Activated naive CD4-positive, alpha-beta T cell treated with Interleukin-2 at 50 U/mL for 16 hours (primary cell): ENCODE measurements around the gene F3.

Experiments
- DNase-seq: peaks from one replicate; pipeline ENCODE4 v3.0.0-alpha.2; 2020

F3 gene

DNA sequence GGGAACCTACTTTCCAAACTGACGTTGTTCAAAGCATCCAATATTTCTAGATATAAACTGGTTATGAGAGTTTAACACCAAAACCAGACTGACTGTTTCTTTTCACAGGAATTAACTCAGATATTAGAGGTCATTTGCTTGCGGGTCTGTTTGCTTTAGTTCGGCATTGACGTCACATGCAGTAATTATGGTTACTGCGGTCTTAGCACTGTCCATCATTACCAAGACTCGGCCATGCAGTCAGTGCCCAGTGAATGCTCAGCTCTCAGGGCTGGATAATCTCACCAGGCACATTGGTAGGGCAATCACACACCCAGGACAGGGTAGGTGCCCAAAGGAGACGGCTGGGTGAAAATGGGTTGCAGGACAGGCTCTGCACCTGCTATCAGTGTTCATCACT, 9.9 kb upstream of the F3 start:
- no peak for DNase-seq

DNA sequence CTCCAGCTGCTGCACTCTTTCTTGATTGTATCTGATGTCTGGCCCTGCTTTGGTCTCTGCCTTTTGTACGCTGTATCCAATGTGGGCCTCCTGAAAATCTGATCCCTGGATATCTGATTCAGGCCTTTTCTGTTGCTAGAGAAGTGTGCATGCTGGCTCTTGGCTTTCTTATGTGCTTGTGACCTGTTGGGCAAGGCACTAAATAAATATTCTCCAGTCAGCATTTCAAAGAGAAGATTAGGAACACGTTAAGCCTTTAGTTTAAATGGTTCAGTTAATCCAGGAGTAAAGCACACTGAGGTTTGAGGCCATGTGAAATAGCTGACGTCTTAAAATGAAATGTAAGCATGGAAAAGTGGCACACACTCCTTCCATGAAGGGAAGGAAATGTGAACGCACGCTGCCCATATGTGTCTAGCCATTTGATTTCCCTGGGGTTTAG, 9.3 kb upstream of the F3 start:
- DNase-seq, result no peak

DNA sequence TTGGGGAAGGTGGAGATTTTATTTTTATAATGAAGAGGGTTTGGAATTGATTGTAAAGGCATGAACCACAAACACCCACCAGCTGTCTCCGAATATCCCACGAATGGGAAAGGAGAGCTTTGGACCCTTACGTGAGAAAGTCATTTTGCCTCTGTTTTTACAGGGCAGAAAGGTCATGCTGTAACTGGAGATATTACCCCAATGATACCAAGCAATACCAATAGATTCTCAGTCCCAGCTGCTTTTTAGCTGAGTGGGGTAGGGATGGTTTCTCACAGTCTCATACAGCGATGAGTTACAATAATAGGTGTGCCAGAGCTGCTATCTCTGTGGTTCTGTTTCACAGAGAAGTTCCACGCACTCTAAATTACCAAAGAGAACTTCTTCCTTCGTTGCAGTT, 8.8 kb upstream of the F3 start:
- DNase-seq, result no peak

DNA sequence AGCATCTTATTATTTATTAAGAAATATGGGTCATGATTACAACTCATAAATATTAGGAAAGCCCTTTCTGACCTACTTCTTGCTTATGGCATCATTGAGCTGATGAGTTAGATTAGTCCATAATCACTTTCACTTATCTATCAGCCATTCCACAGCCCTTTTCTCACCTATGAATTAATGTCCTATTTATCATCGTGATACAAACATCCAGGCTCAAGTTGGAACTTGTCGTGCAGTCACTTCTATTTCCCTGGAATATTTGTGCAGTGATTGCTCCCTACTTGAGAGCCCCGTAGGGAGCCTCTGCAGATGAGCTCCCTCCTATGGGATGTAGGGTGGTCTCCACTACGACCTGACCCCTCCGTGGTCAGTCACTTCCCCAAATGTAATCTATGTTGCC, 8.1 kb upstream of the F3 start:
- no peak for DNase-seq

DNA sequence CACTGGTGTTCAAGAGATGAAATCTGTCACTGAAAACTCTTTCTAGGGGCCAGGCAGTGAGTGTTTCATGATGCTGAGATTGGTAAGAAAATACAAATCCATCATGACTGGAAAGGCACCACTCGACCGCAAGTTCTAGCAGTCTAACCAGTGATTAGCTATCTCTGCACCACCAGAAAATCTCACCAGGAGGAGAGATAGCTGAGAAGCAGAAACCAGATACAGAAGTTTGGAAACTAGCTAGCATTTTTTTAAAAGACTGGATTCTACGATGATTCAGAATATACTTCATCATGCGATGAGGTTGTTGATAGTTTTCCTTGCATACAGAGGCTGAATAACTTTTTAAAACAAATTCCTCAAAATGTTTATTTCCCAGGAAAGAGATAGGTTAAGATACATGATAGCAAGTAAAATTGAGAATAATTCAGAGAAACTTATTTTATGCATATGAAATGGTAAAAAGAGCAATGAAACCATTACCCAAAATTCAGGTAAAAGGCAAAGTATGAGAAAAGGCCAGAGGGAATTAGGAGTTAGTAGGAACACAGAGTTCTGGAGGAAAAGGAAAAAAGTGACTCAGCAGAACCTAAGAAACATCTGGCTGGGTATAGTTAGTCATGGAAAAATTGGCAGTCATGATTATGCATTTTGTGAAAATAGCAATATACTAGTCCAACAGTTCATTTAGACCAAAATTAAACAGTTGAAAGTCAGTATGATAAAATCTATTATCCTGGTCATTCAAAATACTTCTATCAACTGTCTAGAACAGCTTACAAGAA, 3.3 kb upstream of the F3 start:
- no peak for DNase-seq

GRCh38 chr1:94543893-94544635, 2.5 kb upstream of the F3 start:
- DNase-seq, result no peak

DNA sequence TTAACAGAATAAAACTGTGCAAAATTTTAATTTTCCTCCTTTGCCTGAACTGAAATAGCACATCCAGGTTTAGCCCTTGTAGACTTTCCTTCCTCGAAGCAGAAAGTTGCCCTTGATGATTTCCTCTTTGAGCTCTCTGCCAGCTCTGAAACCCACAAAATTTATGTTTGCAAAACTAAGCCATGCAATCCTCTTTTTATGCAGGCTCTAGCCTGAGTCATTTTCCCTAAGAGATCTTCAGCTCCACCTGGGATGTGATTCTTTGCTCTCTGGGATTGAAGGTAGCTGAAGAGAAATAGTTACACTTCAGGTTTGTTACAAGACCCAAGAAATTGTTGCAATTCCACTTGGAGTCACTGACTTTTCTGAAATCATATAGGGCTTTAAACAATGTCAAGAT, 1.4 kb upstream of the F3 start:
- no peak for DNase-seq

GRCh38 chr1:94542088-94542870, 720 bp upstream of the F3 start:
- no peak for DNase-seq

DNA sequence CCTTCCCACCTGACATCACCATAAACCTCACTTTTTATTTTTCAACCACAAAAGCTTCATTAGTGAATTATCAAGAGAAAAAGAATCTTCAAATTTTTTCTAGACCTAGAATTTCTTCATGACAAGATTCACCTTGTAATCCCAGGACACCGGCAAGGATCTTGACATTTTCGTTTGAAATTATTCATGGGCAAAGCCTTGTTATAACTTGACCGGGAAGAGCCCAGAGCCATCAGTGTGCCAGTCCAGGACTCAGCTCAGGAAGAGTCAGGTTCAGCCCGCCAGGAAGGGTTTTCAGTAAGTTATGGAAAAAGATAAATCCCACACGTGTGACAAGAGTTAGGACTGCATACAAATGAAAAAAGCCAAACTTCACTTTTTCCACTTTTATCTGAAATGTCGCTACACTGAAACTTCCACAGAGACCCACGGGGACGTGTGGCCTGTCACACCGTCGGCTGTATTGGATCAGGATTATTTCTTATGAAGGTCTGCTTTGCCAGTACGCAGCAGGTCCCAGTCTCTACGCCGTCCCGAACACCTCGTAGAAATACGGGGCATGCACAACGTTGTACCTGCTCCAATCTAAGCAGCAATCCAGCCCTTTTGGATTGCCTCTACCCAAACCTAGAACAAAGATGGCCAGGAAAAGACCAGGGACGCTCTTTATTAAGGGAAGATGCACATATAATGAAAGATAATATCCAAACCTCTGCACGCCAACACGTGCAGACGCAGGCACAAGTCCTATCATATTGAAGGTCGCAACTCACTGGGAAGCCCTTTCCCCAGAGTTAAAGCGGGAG, 916 bp downstream of the F3 start:
- DNase-seq, result no peak

GRCh38 chr1:94539496-94539895, 2.1 kb downstream of the F3 start:
- no peak for DNase-seq

GRCh38 chr1:94538243-94538827, 3.2 kb downstream of the F3 start:
- no peak for DNase-seq

DNA sequence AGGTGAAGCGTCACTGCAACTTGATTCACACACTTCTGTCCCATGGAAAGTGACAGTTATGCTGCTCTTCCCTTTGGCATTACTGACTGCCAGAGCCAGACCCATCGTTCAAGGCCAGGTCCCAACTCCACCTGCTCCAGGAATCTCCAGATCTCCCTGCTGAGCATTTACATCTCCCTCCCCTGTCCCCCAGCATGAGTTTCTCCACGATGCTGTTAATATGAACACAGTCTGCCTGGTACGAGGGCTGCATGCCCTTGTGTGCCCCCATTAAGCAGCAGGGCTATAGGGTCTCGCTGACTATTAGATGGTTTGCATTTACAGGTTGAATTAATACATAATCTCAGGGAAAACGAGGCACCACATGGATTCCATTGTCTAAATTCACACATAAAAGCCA, 4.3 kb downstream of the F3 start:
- no peak for DNase-seq

DNA sequence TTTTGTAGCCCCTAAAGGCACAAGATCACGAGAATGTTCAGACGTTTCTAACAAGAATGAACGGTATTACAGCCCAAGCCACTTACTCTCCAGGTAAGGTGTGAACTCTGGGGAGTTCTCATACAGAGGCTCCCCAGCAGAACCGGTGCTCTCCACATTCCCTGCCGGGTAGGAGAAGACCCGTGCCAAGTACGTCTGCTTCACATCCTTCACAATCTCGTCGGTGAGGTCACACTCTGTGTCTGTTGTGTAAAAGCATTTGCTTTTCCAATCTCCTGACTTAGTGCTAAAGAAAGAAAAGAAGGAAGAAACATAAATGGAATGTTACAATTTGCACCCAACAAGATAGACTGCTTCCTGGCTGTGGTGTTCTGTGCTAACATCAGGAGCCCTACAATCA, 5.7 kb downstream of the F3 start:
- DNase-seq, result no peak

- DNase-seq, result no peak
Observed at GRCh38 chr1:94535095-94535494, 6.5 kb downstream of the F3 start.

GRCh38 chr1:94532077-94532476, 9.5 kb downstream of the F3 start:
- DNase-seq, result no peak

DNA sequence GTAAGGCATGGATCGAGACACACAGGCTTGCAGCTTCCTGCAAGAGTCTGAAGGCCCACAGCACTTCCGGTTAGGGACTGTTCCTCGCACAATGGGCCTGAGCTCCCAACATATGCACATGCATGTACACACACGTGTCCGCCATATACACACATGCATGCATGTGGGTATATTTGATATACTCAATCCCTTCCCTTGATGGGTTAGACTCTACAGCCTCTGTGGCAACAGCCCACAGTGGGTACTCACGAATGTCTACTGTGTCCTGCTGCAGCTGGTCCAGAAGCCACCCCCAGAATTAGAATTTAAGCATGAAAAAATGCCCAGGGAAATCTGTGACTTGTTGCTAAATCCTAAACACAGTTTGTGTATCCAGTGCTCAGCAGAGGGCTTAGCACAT, 9.9 kb downstream of the F3 start:
- DNase-seq, result no peak

DNA sequence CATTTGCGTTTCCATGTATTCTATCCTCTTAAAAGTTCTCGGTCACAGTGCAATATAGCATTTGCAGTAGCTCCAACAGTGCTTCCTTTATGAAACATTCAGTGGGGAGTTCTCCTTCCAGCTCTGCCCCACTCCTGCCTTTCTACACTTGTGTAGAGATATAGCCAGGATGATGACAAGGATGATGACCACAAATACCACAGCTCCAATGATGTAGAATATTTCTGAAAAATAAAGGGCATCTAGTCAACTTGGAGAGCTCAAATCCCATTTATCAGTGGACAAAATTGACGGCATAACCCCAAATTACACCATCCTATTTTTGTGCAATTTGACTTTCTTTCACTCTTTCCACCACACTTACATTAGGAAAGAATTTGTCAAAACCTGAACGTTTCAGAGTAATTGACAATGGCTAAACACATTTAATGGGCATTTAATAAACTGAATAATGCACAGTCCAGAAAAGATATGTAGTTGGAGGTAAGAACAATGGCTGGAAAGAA, 11.1 kb downstream of the F3 start:
- no peak for DNase-seq

- DNase-seq, result no peak
Observed at GRCh38 chr1:94529416-94529815, 12.1 kb downstream of the F3 start.

DNA sequence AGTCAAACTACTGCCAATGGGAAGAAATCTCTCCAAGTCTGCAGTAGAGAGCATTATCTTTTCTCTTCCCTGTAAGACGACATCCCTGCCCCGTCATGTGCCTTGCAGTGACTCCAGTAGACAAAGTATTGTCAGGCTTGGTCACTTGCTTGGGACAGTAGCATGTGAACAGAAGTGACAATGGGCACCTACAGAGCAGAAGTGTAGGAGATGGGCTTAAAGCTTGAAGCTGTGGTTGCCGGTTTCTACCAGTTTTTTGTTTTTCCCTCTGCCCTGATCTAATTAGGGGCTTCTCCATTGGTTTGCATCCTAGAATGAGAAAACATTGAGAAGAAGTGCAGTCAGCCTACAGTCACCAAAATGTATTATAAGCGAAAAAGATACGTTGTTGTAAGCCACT, 12.7 kb downstream of the F3 start:
- no peak for DNase-seq

DNA sequence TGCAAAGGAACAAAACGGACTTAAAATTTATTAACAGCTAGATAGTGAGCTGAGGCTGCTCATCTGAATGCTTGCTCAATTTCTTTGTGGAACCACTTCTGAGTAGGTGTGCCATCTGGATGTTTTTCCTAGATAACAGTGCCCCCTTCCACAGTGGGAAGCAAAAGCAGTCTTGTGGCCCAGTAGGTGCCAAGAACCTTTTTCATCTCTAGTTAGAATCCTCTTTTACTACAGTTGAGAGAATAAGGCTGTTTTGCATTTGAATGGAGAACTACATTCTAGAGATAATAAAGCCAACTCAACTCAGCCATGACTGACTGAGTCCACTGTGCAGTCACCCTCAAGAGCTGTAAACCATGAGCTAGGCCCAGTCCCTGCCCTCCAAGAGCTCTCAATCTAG, 13.3 kb downstream of the F3 start:
- no peak for DNase-seq

- no peak for DNase-seq
Observed at GRCh38 chr1:94527447-94528031, 14.0 kb downstream of the F3 start.
